ENCODE data around the gene C1S.

C1S gene

GRCh38 chr12:7090222-7090998 lies 29.9 kb downstream of the C1S start:
- peak overlapping the region in 1 of 2 donors; percentile 31 for H3K9ac ChIP-seq (ENCODE audit: low read depth in 1 of 2, low read length in 2 of 2)
- peak overlapping the region; percentile 64 to 74 for H3K4me3 ChIP-seq (ENCODE audit: low read length in 2 of 2)
- peaks cover 0 to 2% of the 10 kb centered on the region in 2 donors for H3K27me3 ChIP-seq (ENCODE audit: control insufficient read depth in 2 of 2, insufficient read depth in 2 of 2, low read length in 2 of 2)
- peak overlapping the region; percentile 20 to 78 for H3K27ac ChIP-seq (ENCODE audit: low read depth in 2 of 2, low read length in 2 of 2)
- H3K36me3 ChIP-seq (ENCODE audit: control insufficient read depth in 2 of 2, insufficient read depth in 2 of 2, low read length in 2 of 2): no peaks in the 10 kb centered on the region
- H3K4me1 ChIP-seq (ENCODE audit: control insufficient read depth in 2 of 2, insufficient read depth in 2 of 2, low read length in 2 of 2): peaks cover 0 to 8% of the 10 kb centered on the region in 2 donors
- H3K9me3 ChIP-seq (ENCODE audit: control insufficient read depth in 2 of 2, low read length in 2 of 2): no peaks in the 10 kb centered on the region

GRCh38 chr12:7091171-7091570 lies 30.7 kb downstream of the C1S start:
- no peaks in the 10 kb centered on the region for H3K9me3 ChIP-seq (ENCODE audit: control insufficient read depth in 2 of 2, low read length in 2 of 2)
- H3K4me1 ChIP-seq (ENCODE audit: control insufficient read depth in 2 of 2, insufficient read depth in 2 of 2, low read length in 2 of 2): peaks cover 0 to 8% of the 10 kb centered on the region in 2 donors
- H3K36me3 ChIP-seq (ENCODE audit: control insufficient read depth in 2 of 2, insufficient read depth in 2 of 2, low read length in 2 of 2): no peaks in the 10 kb centered on the region
- H3K4me3 ChIP-seq (ENCODE audit: low read length in 2 of 2): peak overlapping the region; percentile 64 to 74
- peaks cover 0 to 2% of the 10 kb centered on the region in 2 donors for H3K27me3 ChIP-seq (ENCODE audit: control insufficient read depth in 2 of 2, insufficient read depth in 2 of 2, low read length in 2 of 2)
- H3K27ac ChIP-seq (ENCODE audit: low read depth in 2 of 2, low read length in 2 of 2): peak overlapping the region; percentile 74 to 78
- peak overlapping the region; percentile 31 to 35 for H3K9ac ChIP-seq (ENCODE audit: low read depth in 1 of 2, low read length in 2 of 2)

DNA sequence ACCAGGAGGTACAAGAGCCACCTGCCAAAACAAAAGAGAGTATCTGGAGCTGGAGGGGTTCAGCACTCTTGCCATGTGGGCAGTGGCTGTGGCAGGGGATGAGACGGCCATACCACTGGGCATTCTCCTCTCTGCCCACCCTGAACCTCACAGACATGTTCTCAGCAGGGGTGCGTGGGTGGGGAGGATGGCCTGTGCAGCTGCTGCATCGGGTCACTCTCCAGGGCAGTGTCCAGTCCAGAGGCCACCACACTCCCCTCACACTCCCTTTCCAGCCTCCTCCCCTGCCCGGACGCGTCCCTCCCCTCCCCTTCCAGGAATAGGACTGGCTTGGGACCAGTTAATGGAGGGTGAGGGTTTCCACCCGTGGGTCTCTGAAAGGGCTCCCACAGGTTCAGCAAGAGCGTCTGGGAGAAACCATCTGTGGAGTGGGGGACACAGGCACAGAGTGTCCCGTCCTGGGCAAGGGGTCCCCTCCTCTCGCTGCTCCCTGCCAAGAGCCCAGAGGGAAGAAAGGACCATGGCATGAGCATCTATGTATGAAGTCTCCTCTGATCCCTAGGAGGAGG lies 31.2 kb downstream of the C1S start:
- peaks cover 0 to 8% of the 10 kb centered on the region in 2 donors for H3K4me1 ChIP-seq (ENCODE audit: control insufficient read depth in 2 of 2, insufficient read depth in 2 of 2, low read length in 2 of 2)
- H3K9me3 ChIP-seq (ENCODE audit: control insufficient read depth in 2 of 2, low read length in 2 of 2): no peaks in the 10 kb centered on the region
- peak overlapping the region; percentile 74 to 78 for H3K27ac ChIP-seq (ENCODE audit: low read depth in 2 of 2, low read length in 2 of 2)
- peak overlapping the region; percentile 64 to 74 for H3K4me3 ChIP-seq (ENCODE audit: low read length in 2 of 2)
- no peaks in the 10 kb centered on the region for H3K36me3 ChIP-seq (ENCODE audit: control insufficient read depth in 2 of 2, insufficient read depth in 2 of 2, low read length in 2 of 2)
- H3K27me3 ChIP-seq (ENCODE audit: control insufficient read depth in 2 of 2, insufficient read depth in 2 of 2, low read length in 2 of 2): peaks cover 0 to 2% of the 10 kb centered on the region in 2 donors
- peak overlapping the region; percentile 31 to 35 for H3K9ac ChIP-seq (ENCODE audit: low read depth in 1 of 2, low read length in 2 of 2)

GRCh38 chr12:7092229-7092985 lies 31.9 kb downstream of the C1S start, which contains the start of gene C1R:
Gene C1R, minus strand, starts transcription at chr12:7092445. Its CDS starts 57 bp downstream, at chr12:7092388.
- Histone ChIP-seq H3K27ac (ENCODE audit: low read depth in 2 of 2, low read length in 2 of 2) (peak within 1 kb of the TSS; percentile 74 to 78), H3K4me1 (ENCODE audit: control insufficient read depth in 2 of 2, insufficient read depth in 2 of 2, low read length in 2 of 2) (peaks cover 0 to 8% of the 10 kb centered on the region in 2 donors), H3K4me3 (ENCODE audit: low read length in 2 of 2) (peak within 1 kb of the TSS; percentile 64 to 74), H3K9me3 (ENCODE audit: control insufficient read depth in 2 of 2, low read length in 2 of 2) (no peaks in the 10 kb centered on the region), H3K36me3 (ENCODE audit: control insufficient read depth in 2 of 2, insufficient read depth in 2 of 2, low read length in 2 of 2) (peaks cover 0 to under 1% of the 10 kb centered on the region in 2 donors), H3K9ac (ENCODE audit: low read depth in 1 of 2, low read length in 2 of 2) (peak within 1 kb of the TSS; percentile 31 to 35), H3K27me3 (ENCODE audit: control insufficient read depth in 2 of 2, insufficient read depth in 2 of 2, low read length in 2 of 2) (peaks cover 0 to 2% of the 10 kb centered on the region in 2 donors)

DNA sequence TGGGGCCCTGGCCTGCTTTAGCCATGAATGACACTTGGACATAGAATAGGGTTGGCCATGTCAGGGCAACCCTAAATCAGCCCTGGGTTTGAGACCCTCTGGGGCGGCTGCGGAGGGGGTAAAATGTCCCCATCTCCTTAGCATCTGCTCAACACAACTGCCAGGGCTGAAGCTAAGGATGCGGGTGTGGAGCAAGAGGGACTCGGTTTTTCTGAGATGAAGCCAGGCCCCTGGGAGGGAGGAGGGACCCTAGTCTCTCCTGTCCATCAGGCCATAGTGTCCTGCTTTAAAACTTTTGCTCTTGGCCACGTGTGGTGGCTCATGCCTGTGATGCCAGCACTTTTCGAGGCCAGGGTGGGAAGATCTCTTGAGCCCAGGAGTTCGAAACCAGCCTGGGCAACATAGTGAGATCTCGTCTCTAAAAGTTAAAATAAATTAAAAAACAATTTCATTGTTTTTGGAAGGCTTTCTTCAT lies 32.5 kb downstream of the C1S start:
- H3K9me3 ChIP-seq (ENCODE audit: control insufficient read depth in 2 of 2, low read length in 2 of 2): no peaks in the 10 kb centered on the region
- H3K4me3 ChIP-seq (ENCODE audit: low read length in 2 of 2): no peak overlapping the region
- peak overlapping the region; percentile 8 to 61 for H3K27ac ChIP-seq (ENCODE audit: low read depth in 2 of 2, low read length in 2 of 2)
- peaks cover 0 to 8% of the 10 kb centered on the region in 2 donors for H3K4me1 ChIP-seq (ENCODE audit: control insufficient read depth in 2 of 2, insufficient read depth in 2 of 2, low read length in 2 of 2)
- peaks cover 0 to 2% of the 10 kb centered on the region in 2 donors for H3K27me3 ChIP-seq (ENCODE audit: control insufficient read depth in 2 of 2, insufficient read depth in 2 of 2, low read length in 2 of 2)
- H3K36me3 ChIP-seq (ENCODE audit: control insufficient read depth in 2 of 2, insufficient read depth in 2 of 2, low read length in 2 of 2): peaks cover 0 to 2% of the 10 kb centered on the region in 2 donors
- peak overlapping the region in 1 of 2 donors; percentile 14 for H3K9ac ChIP-seq (ENCODE audit: low read depth in 1 of 2, low read length in 2 of 2)

GRCh38 chr12:7093486-7093885 lies 33.0 kb downstream of the C1S start:
- Histone ChIP-seq H3K27me3 (ENCODE audit: control insufficient read depth in 2 of 2, insufficient read depth in 2 of 2, low read length in 2 of 2) (peaks cover 0 to 2% of the 10 kb centered on the region in 2 donors), H3K36me3 (ENCODE audit: control insufficient read depth in 2 of 2, insufficient read depth in 2 of 2, low read length in 2 of 2) (peaks cover 2% of the 10 kb centered on the region in 2 donors), H3K27ac (ENCODE audit: low read depth in 2 of 2, low read length in 2 of 2) (no peak overlapping the region), H3K9ac (ENCODE audit: low read depth in 1 of 2, low read length in 2 of 2) (no peak overlapping the region), H3K9me3 (ENCODE audit: control insufficient read depth in 2 of 2, low read length in 2 of 2) (no peaks in the 10 kb centered on the region), H3K4me3 (ENCODE audit: low read length in 2 of 2) (no peak overlapping the region), H3K4me1 (ENCODE audit: control insufficient read depth in 2 of 2, insufficient read depth in 2 of 2, low read length in 2 of 2) (peaks cover 0 to 8% of the 10 kb centered on the region in 2 donors)

DNA sequence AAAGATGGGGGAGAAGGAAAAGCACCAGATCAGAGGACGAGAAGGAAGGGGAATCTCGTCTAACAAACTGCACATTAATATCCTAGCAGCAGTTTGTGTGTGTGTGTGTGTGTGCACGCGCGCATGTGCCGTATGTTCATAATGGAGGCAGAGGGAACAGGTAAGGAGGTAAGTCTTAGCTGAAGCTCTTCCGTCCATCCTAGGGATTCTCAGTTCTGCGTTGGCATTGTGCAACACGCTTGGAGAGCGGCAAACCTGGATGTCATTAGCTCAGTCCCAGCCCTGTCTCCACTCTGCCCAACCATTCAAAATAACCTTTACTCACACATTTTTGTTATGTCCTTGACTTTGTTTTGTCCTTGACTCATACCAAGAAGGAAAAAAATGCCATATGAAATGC lies 33.4 kb downstream of the C1S start:
- no peak overlapping the region for H3K27ac ChIP-seq (ENCODE audit: low read depth in 2 of 2, low read length in 2 of 2)
- H3K4me1 ChIP-seq (ENCODE audit: control insufficient read depth in 2 of 2, insufficient read depth in 2 of 2, low read length in 2 of 2): peaks cover 0 to 8% of the 10 kb centered on the region in 2 donors
- H3K4me3 ChIP-seq (ENCODE audit: low read length in 2 of 2): no peak overlapping the region
- H3K9ac ChIP-seq (ENCODE audit: low read depth in 1 of 2, low read length in 2 of 2): no peak overlapping the region
- H3K36me3 ChIP-seq (ENCODE audit: control insufficient read depth in 2 of 2, insufficient read depth in 2 of 2, low read length in 2 of 2): peaks cover 2% of the 10 kb centered on the region in 2 donors
- peaks cover 0 to 2% of the 10 kb centered on the region in 2 donors for H3K27me3 ChIP-seq (ENCODE audit: control insufficient read depth in 2 of 2, insufficient read depth in 2 of 2, low read length in 2 of 2)
- no peaks in the 10 kb centered on the region for H3K9me3 ChIP-seq (ENCODE audit: control insufficient read depth in 2 of 2, low read length in 2 of 2)

GRCh38 chr12:7096006-7096932 lies 35.8 kb downstream of the C1S start:
- H3K4me1 ChIP-seq (ENCODE audit: control insufficient read depth in 2 of 2, insufficient read depth in 2 of 2, low read length in 2 of 2): peaks cover 0 to 8% of the 10 kb centered on the region in 2 donors
- H3K9me3 ChIP-seq (ENCODE audit: control insufficient read depth in 2 of 2, low read length in 2 of 2): no peaks in the 10 kb centered on the region
- peaks cover 8 to 11% of the 10 kb centered on the region in 2 donors for H3K36me3 ChIP-seq (ENCODE audit: control insufficient read depth in 2 of 2, insufficient read depth in 2 of 2, low read length in 2 of 2)
- H3K9ac ChIP-seq (ENCODE audit: low read depth in 1 of 2, low read length in 2 of 2): no peak overlapping the region
- no peak overlapping the region for H3K27ac ChIP-seq (ENCODE audit: low read depth in 2 of 2, low read length in 2 of 2)
- H3K4me3 ChIP-seq (ENCODE audit: low read length in 2 of 2): no peak overlapping the region
- peaks cover 0 to 2% of the 10 kb centered on the region in 2 donors for H3K27me3 ChIP-seq (ENCODE audit: control insufficient read depth in 2 of 2, insufficient read depth in 2 of 2, low read length in 2 of 2)

- Histone ChIP-seq H3K9ac (ENCODE audit: low read depth in 1 of 2, low read length in 2 of 2) (no peak overlapping the region), H3K4me1 (ENCODE audit: control insufficient read depth in 2 of 2, insufficient read depth in 2 of 2, low read length in 2 of 2) (peaks cover 0 to 6% of the 10 kb centered on the region in 2 donors), H3K27ac (ENCODE audit: low read depth in 2 of 2, low read length in 2 of 2) (no peak overlapping the region), H3K9me3 (ENCODE audit: control insufficient read depth in 2 of 2, low read length in 2 of 2) (no peaks in the 10 kb centered on the region), H3K36me3 (ENCODE audit: control insufficient read depth in 2 of 2, insufficient read depth in 2 of 2, low read length in 2 of 2) (peaks cover 13 to 14% of the 10 kb centered on the region in 2 donors), H3K27me3 (ENCODE audit: control insufficient read depth in 2 of 2, insufficient read depth in 2 of 2, low read length in 2 of 2) (peaks cover 0 to 2% of the 10 kb centered on the region in 2 donors), H3K4me3 (ENCODE audit: low read length in 2 of 2) (no peak overlapping the region)
Observed at GRCh38 chr12:7096979-7097378, 36.5 kb downstream of the C1S start.
